ENCODE data around the gene MRC2.
"Not testable (repeated sequence)": the region's sequence is repeated elsewhere in the genome, so short reads cannot be mapped to it uniquely, and the experiment has no call there.

MRC2 gene

GRCh38 chr17:62684179-62684578, 56.7 kb downstream of the MRC2 start:
- no peak for DNase-seq

- DNase-seq: no peak
Measured at GRCh38 chr17:62687997-62688396, 60.5 kb downstream of the MRC2 start.

- DNase-seq: no peak
Measured at GRCh38 chr17:62688398-62689160, 61.1 kb downstream of the MRC2 start.

GRCh38 chr17:62689441-62690167, 62.1 kb downstream of the MRC2 start:
- DNase-seq: no peak

- DNase-seq: no peak
Measured at GRCh38 chr17:62690168-62690897, 62.9 kb downstream of the MRC2 start.

- not testable (repeated sequence) for DNase-seq
Measured at GRCh38 chr17:62691589-62691915, 64.1 kb downstream of the MRC2 start.

GRCh38 chr17:62692159-62692651, 64.7 kb downstream of the MRC2 start:
- no peak for DNase-seq

- peak; percentile 48 to 50 for DNase-seq
Measured at GRCh38 chr17:62692721-62693431, 65.4 kb downstream of the MRC2 start.

GRCh38 chr17:62693616-62694409, 66.3 kb downstream of the MRC2 start:
- DNase-seq: no peak

GRCh38 chr17:62695093-62695738, 67.7 kb downstream of the MRC2 start:
- DNase-seq: not testable (repeated sequence)

GRCh38 chr17:62696256-62696655, 68.8 kb downstream of the MRC2 start:
- DNase-seq: no peak

GRCh38 chr17:62696726-62697490, 69.4 kb downstream of the MRC2 start:
- DNase-seq: no peak

- DNase-seq: not testable (repeated sequence)
Measured at GRCh38 chr17:62698459-62698858, 71.0 kb downstream of the MRC2 start.

- no peak for DNase-seq
Measured at GRCh38 chr17:62700964-62701705, 73.7 kb downstream of the MRC2 start.

GRCh38 chr17:62701706-62702085, 74.2 kb downstream of the MRC2 start:
- no peak for DNase-seq

GRCh38 chr17:62702746-62703260, 75.3 kb downstream of the MRC2 start:
- DNase-seq: no peak

- DNase-seq: no peak
Measured at GRCh38 chr17:62703261-62703775, 75.8 kb downstream of the MRC2 start.

- peak; percentile 59 to 64 for DNase-seq
Measured at GRCh38 chr17:62703776-62704380, 76.4 kb downstream of the MRC2 start.

GRCh38 chr17:62704381-62704971, 77.0 kb downstream of the MRC2 start:
- no peak for DNase-seq
